HEK293T (cell line): Measurements from ENCODE around the gene SMAD5.
A peak's percentile ranks its signal among the peaks of the same experiment; 100 is the strongest.

Experiments used
- CTCF ChIA-PET: fragments of 350-600 bp; formaldehyde crosslinking; extraction: SDS; loops from one replicate; lab custom pipeline; 2021; ENCODE audit warnings: antibody characterized with exemption, inconsistent platforms; lab: Yijun Ruan, JAX
- POLR2A ChIA-PET: fragments of 350-600 bp; formaldehyde crosslinking; extraction: SDS; loops from one replicate; lab custom pipeline; 2020; ENCODE audit warnings: antibody characterized with exemption, inconsistent platforms; lab: Yijun Ruan, JAX
- DNase-seq: peaks from one replicate; pipeline ENCODE4 v3.0.0; 2012; ENCODE audit warnings: mixed read lengths; ENCODE audit errors: extremely low spot score
- ARNT ChIP-seq: fragments of 450-650 bp; IDR thresholded peaks from 2 replicates; pipeline ENCODE4 v1.6.1; 2017; ENCODE audit warnings: mild to moderate bottlenecking
- BHLHE40 ChIP-seq: fragments of 450-650 bp; IDR thresholded peaks from 2 replicates; pipeline ENCODE4 v1.6.1; 2016; ENCODE audit warnings: mild to moderate bottlenecking, moderate library complexity, borderline replicate concordance
- CTBP1 ChIP-seq: fragments of 450-650 bp; IDR thresholded peaks from 2 replicates; pipeline ENCODE4 v1.6.1; 2016; ENCODE audit warnings: borderline replicate concordance
- ELF4 ChIP-seq: fragments of 450-650 bp; IDR thresholded peaks from 2 replicates; pipeline ENCODE4 v1.6.1; 2017; ENCODE audit warnings: antibody characterized with exemption
- FOXA1 ChIP-seq: fragments of 450-650 bp; IDR thresholded peaks from 2 replicates; pipeline ENCODE4 v1.6.1; 2016; ENCODE audit warnings: mild to moderate bottlenecking
- FOXK2 ChIP-seq: fragments of 450-650 bp; IDR thresholded peaks from 2 replicates; pipeline ENCODE4 v1.6.1; 2016; ENCODE audit warnings: mild to moderate bottlenecking
- FOXM1 ChIP-seq: fragments of 450-650 bp; IDR thresholded peaks from 2 replicates; pipeline ENCODE4 v1.6.1; 2017; ENCODE audit warnings: mild to moderate bottlenecking, borderline replicate concordance
- HDGF ChIP-seq: fragments of 450-650 bp; IDR thresholded peaks from 2 replicates; pipeline ENCODE4 v1.6.1; 2017; ENCODE audit warnings: antibody characterized with exemption, borderline replicate concordance
- L3MBTL2 ChIP-seq: fragments of 450-650 bp; conservative IDR thresholded peaks from 2 replicates; pipeline ENCODE4 v1.6.1; 2016; ENCODE audit warnings: mild to moderate bottlenecking
- LEF1 ChIP-seq: fragments of 450-650 bp; IDR thresholded peaks from 2 replicates; pipeline ENCODE4 v1.6.1; 2017; ENCODE audit warnings: mild to moderate bottlenecking, borderline replicate concordance
- NFRKB ChIP-seq: fragments of 450-650 bp; IDR thresholded peaks from 2 replicates; pipeline ENCODE4 v1.6.1; 2016; ENCODE audit warnings: mild to moderate bottlenecking, moderate library complexity
- SP1 ChIP-seq: fragments of 450-650 bp; IDR thresholded peaks from 2 replicates; pipeline ENCODE4 v1.6.1; 2017
- SUZ12 ChIP-seq: fragments of 450-650 bp; IDR thresholded peaks from 2 replicates; pipeline ENCODE4 v1.6.1; 2016; ENCODE audit warnings: mild to moderate bottlenecking
- TARDBP ChIP-seq: fragments of 450-650 bp; IDR thresholded peaks from 2 replicates; pipeline ENCODE4 v1.6.1; 2016
- ZNF384 ChIP-seq: fragments of 450-650 bp; IDR thresholded peaks from 2 replicates; pipeline ENCODE4 v1.6.1; 2016
- TF ChIP-seq, protein P1 (sequence below): fragments of 450-650 bp; IDR thresholded peaks from 2 replicates; pipeline ENCODE4 v1.6.1; 2016

SMAD5 gene

GRCh38 chr5:136166909-136167308, 34.3 kb downstream of the SMAD5 start:
- no peak for DNase-seq
- POLR2A ChIA-PET: no interaction called here
- CTCF ChIA-PET: interaction anchor here (0.6 kb wide), 1 partner anchor 70 kb away, joined by 3 read pairs; no protein-coding TSS in a partner anchor
- TF ChIP-seq SUZ12: no peak
- TF ChIP-seq L3MBTL2: no peak
- TF ChIP-seq FOXA1: no peak
- no peak for TF ChIP-seq ARNT
- TF ChIP-seq TARDBP: no peak

GRCh38 chr5:136169218-136169617, 36.6 kb downstream of the SMAD5 start:
- ChIA-PET CTCF (no interaction called here), POLR2A (no interaction called here)
- TF ChIP-seq ARNT (no peak), FOXA1 (no peak), ZNF384 (no peak), HDGF (no peak), SP1 (no peak), FOXK2 (no peak), BHLHE40 (no peak), FOXM1 (no peak)
- DNase-seq: no peak

- TF ChIP-seq LEF1: no peak
- no peak for TF ChIP-seq ARNT
- no peak for TF ChIP-seq SUZ12
- no peak for TF ChIP-seq NFRKB
- no peak for TF ChIP-seq CTBP1
- no peak for TF ChIP-seq L3MBTL2
- TF ChIP-seq FOXK2: no peak
- TF ChIP-seq FOXM1: no peak
- no peak for TF ChIP-seq ZNF384
- no peak for TF ChIP-seq HDGF
- TF ChIP-seq FOXA1: no peak
- no peak for TF ChIP-seq BHLHE40
- no peak for TF ChIP-seq TARDBP
- ChIA-PET POLR2A (no interaction called here), CTCF (interaction anchor here (0.6 to 1.1 kb wide), 3 partner anchors 35 to 117 kb away, joined by 3 to 7 read pairs (median 5); no protein-coding TSS in a partner anchor)
- DNase-seq: peak; percentile 55
Observed at GRCh38 chr5:136174021-136174659, 41.5 kb downstream of the SMAD5 start.

- CTCF ChIA-PET: no interaction called here
- TF ChIP-seq BHLHE40 (no peak), L3MBTL2 (no peak), LEF1 (no peak), ZNF384 (no peak), FOXK2 (no peak), HDGF (no peak), ELF4 (no peak), SP1 (no peak), CTBP1 (no peak), ARNT (no peak), FOXM1 (no peak), NFRKB (no peak), TARDBP (no peak), FOXA1 (no peak), SUZ12 (no peak)
- TF ChIP-seq, protein P1, sequence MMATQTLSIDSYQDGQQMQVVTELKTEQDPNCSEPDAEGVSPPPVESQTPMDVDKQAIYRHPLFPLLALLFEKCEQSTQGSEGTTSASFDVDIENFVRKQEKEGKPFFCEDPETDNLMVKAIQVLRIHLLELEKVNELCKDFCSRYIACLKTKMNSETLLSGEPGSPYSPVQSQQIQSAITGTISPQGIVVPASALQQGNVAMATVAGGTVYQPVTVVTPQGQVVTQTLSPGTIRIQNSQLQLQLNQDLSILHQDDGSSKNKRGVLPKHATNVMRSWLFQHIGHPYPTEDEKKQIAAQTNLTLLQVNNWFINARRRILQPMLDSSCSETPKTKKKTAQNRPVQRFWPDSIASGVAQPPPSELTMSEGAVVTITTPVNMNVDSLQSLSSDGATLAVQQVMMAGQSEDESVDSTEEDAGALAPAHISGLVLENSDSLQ: no peak
- POLR2A ChIA-PET: no interaction called here
- DNase-seq: no peak
Observed at GRCh38 chr5:136182618-136183017, 50.0 kb downstream of the SMAD5 start.

GRCh38 chr5:136185974-136186665, 53.5 kb downstream of the SMAD5 start:
- POLR2A ChIA-PET: no interaction called here
- CTCF ChIA-PET: no interaction called here
- TF ChIP-seq L3MBTL2 (no peak), ZNF384 (no peak), FOXK2 (no peak), SP1 (no peak), ARNT (no peak), CTBP1 (no peak), SUZ12 (no peak), ELF4 (no peak), TARDBP (no peak), HDGF (no peak), FOXA1 (no peak), NFRKB (no peak), FOXM1 (no peak), LEF1 (no peak), BHLHE40 (no peak)
- TF ChIP-seq, protein P1: no peak
- no peak for DNase-seq

GRCh38 chr5:136186796-136187195, 54.2 kb downstream of the SMAD5 start:
- POLR2A ChIA-PET: no interaction called here
- DNase-seq: no peak
- CTCF ChIA-PET: no interaction called here
- TF ChIP-seq, protein P1: no peak
- TF ChIP-seq ZNF384: no peak
- TF ChIP-seq HDGF: no peak
- TF ChIP-seq FOXK2: no peak
- no peak for TF ChIP-seq CTBP1
- no peak for TF ChIP-seq TARDBP
- no peak for TF ChIP-seq BHLHE40
- TF ChIP-seq SUZ12: no peak
- no peak for TF ChIP-seq FOXA1
- no peak for TF ChIP-seq FOXM1
- TF ChIP-seq L3MBTL2: no peak
- TF ChIP-seq LEF1: no peak
- TF ChIP-seq ARNT: no peak
- TF ChIP-seq NFRKB: no peak
- no peak for TF ChIP-seq ELF4
- no peak for TF ChIP-seq SP1
